Stimulated activated memory B cell treated with anti-CD40 and anti-IgM and Interleukin-4, amounts not matched to agents 10 μg/mL and 1 μg/mL and 100 μg/mL, for 72 hours (primary cell): ENCODE data around the gene CNPY3.
"Not testable (repeated sequence)": the region's sequence is repeated elsewhere in the genome, so short reads cannot be mapped to it uniquely, and the experiment has no call there.

Experiments
- ATAC-seq: fragments of 150-1000 bp; cut with Tn5 transposase; 2 replicates; pipeline ENCODE4 v1.10.0; 2021
- H3K27ac Mint-ChIP-seq: one replicate; pipeline ENCODE4 v1.8.0; 2022; ENCODE audit warnings: mild to moderate bottlenecking, mixed read lengths
- H3K27me3 Mint-ChIP-seq: one replicate; pipeline ENCODE4 v1.8.0; 2022; ENCODE audit warnings: mixed read lengths
- H3K36me3 Mint-ChIP-seq: one replicate; pipeline ENCODE4 v1.8.0; 2022; ENCODE audit warnings: mixed read lengths
- H3K4me1 Mint-ChIP-seq: one replicate; pipeline ENCODE4 v1.8.0; 2022; ENCODE audit warnings: mixed read lengths
- H3K4me3 Mint-ChIP-seq: one replicate; pipeline ENCODE4 v1.8.0; 2022; ENCODE audit warnings: mild to moderate bottlenecking, moderate library complexity, mixed read lengths
- H3K9me3 Mint-ChIP-seq: one replicate; pipeline ENCODE4 v1.8.0; 2022; ENCODE audit warnings: mixed read lengths

CNPY3 gene

DNA sequence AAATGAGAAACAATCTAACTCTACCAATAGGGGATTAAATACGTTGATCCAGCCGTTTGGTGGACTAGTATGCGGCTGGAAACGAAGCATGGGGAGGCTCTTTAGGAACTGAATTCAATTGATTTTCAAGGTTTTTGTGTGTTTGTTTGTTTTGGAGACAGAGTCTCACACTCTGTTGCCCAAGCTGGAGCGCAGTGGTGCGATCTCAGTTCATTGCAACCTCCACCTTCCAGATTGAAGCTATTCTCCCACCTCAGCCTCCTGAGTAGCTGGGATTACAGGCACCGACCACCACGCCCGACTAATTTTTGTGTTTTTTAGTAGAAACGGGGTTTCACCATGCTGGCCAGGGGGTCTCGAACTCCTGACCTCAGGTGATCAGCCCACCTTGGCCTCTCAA is 7.1 kb downstream of the CNPY3 start:
- Mint-ChIP-seq H3K4me1 (peaks cover 71% of the 10 kb centered on the region), H3K4me3 (no peak overlapping the region), H3K27ac (peak overlapping the region; percentile 57), H3K36me3 (peaks cover 86% of the 10 kb centered on the region), H3K27me3 (no peaks in the 10 kb centered on the region), H3K9me3 (no peaks in the 10 kb centered on the region)
- no peak for ATAC-seq

- peaks cover 79% of the 10 kb centered on the region for H3K36me3 Mint-ChIP-seq
- H3K4me3 Mint-ChIP-seq, result no peak overlapping the region
- ATAC-seq, result no peak
- H3K27me3 Mint-ChIP-seq, result no peaks in the 10 kb centered on the region
- H3K27ac Mint-ChIP-seq, result peak overlapping the region; percentile 57
- H3K9me3 Mint-ChIP-seq, result no peaks in the 10 kb centered on the region
- H3K4me1 Mint-ChIP-seq, result peaks cover 57% of the 10 kb centered on the region
These were observed 8.5 kb downstream of the CNPY3 start for GRCh38 chr6:42937548-42938427.

- peaks cover 51% of the 10 kb centered on the region for H3K4me1 Mint-ChIP-seq
- H3K27ac Mint-ChIP-seq, result peak overlapping the region; percentile 5
- H3K27me3 Mint-ChIP-seq, result no peaks in the 10 kb centered on the region
- H3K4me3 Mint-ChIP-seq, result no peak overlapping the region
- peaks cover 76% of the 10 kb centered on the region for H3K36me3 Mint-ChIP-seq
- ATAC-seq, result no peak
- H3K9me3 Mint-ChIP-seq, result no peaks in the 10 kb centered on the region
These were observed 9.1 kb downstream of the CNPY3 start for GRCh38 chr6:42938428-42938796.

DNA sequence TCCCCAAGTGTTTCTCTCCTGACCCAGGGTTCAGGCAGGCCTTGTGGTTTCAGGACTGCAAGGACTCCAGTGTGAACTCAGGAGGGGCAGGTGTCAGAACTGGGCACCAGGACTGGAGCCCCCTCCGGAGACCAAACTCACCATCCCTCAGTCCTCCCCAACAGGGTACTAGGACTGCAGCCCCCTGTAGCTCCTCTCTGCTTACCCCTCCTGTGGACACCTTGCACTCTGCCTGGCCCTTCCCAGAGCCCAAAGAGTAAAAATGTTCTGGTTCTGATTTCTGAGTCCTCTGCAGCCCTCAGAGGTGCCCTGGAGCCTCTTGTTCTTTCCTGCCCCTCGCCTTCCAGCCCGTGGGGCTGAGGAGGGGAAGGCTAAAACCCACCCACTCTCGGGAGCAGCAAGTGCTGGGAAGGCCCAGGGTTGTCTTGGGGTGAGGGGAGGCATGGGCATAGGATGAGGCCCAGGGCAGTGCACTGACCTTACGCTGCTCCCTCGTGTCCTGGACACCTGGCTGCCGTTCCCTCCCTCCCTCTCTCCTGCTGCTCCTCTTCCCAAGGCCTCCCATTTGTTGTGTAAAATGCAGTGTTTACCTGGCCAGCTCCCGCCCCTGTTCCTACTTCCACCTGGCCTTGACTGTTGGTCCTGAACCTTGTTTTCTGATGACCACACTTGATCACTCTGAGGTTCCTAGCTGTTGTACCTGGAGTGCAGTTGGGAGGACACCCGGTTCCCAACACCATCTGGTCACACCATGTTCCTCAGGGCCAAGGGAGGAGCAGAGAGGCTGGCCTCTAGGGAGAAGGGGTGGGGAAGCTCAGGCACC is 9.9 kb downstream of the CNPY3 start:
- no peaks in the 10 kb centered on the region for H3K9me3 Mint-ChIP-seq
- H3K4me1 Mint-ChIP-seq, result peaks cover 43% of the 10 kb centered on the region
- H3K27me3 Mint-ChIP-seq, result no peaks in the 10 kb centered on the region
- peak overlapping the region; percentile 5 for H3K27ac Mint-ChIP-seq
- H3K36me3 Mint-ChIP-seq, result peaks cover 68% of the 10 kb centered on the region
- ATAC-seq, result no peak
- H3K4me3 Mint-ChIP-seq, result no peak overlapping the region

GRCh38 chr6:42939810-42940167 is 10.5 kb downstream of the CNPY3 start:
- ATAC-seq, result no peak
- H3K27ac Mint-ChIP-seq, result peak overlapping the region; percentile 5
- H3K4me1 Mint-ChIP-seq, result peaks cover 40% of the 10 kb centered on the region
- peaks cover 68% of the 10 kb centered on the region for H3K36me3 Mint-ChIP-seq
- no peak overlapping the region for H3K4me3 Mint-ChIP-seq
- H3K27me3 Mint-ChIP-seq, result no peaks in the 10 kb centered on the region
- no peaks in the 10 kb centered on the region for H3K9me3 Mint-ChIP-seq

DNA sequence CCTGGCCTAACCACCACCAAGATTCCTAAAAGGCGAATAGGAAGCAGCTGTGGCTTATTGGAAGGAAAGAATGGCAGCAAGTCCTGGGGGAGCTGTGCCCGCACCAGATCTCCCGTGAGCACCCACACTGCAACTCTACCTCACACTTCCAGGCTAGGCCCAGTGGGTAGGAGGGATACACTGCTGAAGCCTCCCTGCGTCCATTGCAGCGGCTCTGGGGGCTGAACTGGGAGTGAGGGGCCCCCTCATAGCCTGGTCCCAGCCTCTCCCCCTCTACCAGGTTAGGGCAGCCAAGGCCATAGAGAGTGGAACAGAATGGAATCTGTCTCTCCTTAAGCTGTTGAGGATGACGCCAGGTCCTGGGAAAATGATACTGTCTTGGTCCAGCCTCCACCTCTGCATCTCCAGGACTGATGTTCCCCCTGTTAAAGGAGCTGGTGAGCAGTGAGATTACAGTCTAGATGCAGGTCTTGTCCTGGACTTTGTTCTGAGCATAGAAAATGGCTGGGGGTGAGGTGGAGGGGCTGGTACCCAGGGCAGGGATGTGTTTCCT is 11.3 kb downstream of the CNPY3 start:
- no peak overlapping the region for H3K4me3 Mint-ChIP-seq
- no peaks in the 10 kb centered on the region for H3K9me3 Mint-ChIP-seq
- ATAC-seq, result no peak
- no peaks in the 10 kb centered on the region for H3K27me3 Mint-ChIP-seq
- peaks cover 32% of the 10 kb centered on the region for H3K4me1 Mint-ChIP-seq
- peaks cover 61% of the 10 kb centered on the region for H3K36me3 Mint-ChIP-seq
- H3K27ac Mint-ChIP-seq, result peak overlapping the region; percentile 27

DNA sequence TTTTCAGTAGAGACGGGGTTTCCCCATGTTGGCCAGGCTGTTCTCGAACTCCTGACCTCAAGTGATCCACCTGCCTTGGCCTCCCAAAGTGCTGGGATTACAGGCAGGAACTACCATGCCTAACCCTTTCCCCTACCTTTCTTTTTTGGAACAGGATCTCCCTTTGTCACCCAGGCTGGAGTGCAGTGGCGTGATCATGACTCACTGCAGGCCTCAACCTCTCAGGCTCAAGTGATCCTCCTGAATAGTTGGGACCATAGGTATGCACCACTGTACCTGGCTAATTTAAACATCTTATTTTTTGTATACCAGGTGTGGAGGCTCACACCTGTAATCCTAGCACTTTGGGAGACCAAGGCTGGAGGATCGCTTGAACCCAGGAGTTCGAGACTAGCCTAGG is 12.1 kb downstream of the CNPY3 start:
- ATAC-seq, H3K27me3 Mint-ChIP-seq: not testable (repeated sequence)
- peaks cover 61% of the 10 kb centered on the region for H3K36me3 Mint-ChIP-seq

DNA sequence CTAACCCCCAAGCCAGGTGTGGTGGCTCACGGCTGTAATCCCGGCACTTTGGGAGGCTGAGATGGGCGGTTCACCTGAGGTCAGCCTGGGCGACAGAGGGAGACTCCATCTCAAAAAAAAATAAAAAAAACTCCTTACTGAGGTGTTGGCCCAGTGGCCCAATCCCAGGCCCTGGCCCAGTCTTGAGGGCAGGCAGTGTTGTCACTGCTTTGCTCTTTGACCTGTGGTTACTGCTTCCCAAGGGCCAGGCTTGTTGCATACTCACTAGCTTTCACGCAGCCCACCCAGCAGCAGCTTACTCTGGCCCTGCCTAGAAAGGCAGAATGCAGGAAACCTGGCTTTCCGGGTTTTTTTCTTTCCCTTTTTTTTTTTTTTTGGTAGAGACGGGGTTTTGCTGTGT is 13.2 kb downstream of the CNPY3 start:
- Mint-ChIP-seq H3K4me3 (no peak overlapping the region), H3K9me3 (no peaks in the 10 kb centered on the region), H3K27me3 (no peaks in the 10 kb centered on the region), H3K4me1 (peaks cover 15% of the 10 kb centered on the region), H3K36me3 (peaks cover 53% of the 10 kb centered on the region), H3K27ac (no peak overlapping the region)
- ATAC-seq, result no peak

More for the DNA sequence above, 12.1 kb downstream of the CNPY3 start:
- Mint-ChIP-seq H3K27ac (peak overlapping the region; percentile 27), H3K4me1 (peaks cover 24% of the 10 kb centered on the region)
- not testable (repeated sequence) for H3K9me3 Mint-ChIP-seq, H3K4me3 Mint-ChIP-seq

GRCh38 chr6:42947950-42948349 is 18.7 kb downstream of the CNPY3 start:
- Mint-ChIP-seq H3K9me3 (no peaks in the 10 kb centered on the region), H3K27me3 (no peaks in the 10 kb centered on the region), H3K4me3 (no peak overlapping the region), H3K27ac (no peak overlapping the region), H3K4me1 (no peaks in the 10 kb centered on the region), H3K36me3 (peaks cover 15% of the 10 kb centered on the region)
- ATAC-seq, result no peak

DNA sequence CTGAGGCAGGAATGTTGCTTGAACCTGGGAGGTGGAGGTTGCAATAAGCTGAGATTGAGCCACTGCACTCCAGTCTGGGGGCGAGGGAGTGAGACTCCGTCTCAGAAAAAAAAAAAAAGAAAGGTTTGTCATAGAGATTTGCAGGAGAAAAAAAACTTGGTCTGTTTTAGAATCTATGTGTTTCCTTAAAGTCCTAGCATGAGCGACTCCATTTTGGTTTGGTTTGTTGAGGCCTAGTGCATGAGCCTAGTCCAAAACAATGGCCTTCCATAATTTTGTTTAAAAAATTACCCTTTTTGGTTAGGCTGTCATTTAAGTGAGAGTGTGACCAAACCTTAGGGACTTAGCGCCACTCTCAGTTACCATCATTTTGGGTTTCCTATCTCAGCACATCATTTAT is 23.1 kb downstream of the CNPY3 start:
- Mint-ChIP-seq H3K27me3 (no peaks in the 10 kb centered on the region), H3K36me3 (peaks cover 7% of the 10 kb centered on the region)

GRCh38 chr6:42954405-42954804 is 25.1 kb downstream of the CNPY3 start:
- H3K36me3 Mint-ChIP-seq, H3K27me3 Mint-ChIP-seq, H3K27ac Mint-ChIP-seq, H3K4me1 Mint-ChIP-seq, ATAC-seq, H3K4me3 Mint-ChIP-seq, H3K9me3 Mint-ChIP-seq: not testable (repeated sequence)

More for the DNA sequence above, 23.1 kb downstream of the CNPY3 start:
- Mint-ChIP-seq H3K4me1 (no peaks in the 10 kb centered on the region), H3K4me3 (no peak overlapping the region), H3K9me3 (no peaks in the 10 kb centered on the region), H3K27ac (no peak overlapping the region)
- no peak for ATAC-seq

DNA sequence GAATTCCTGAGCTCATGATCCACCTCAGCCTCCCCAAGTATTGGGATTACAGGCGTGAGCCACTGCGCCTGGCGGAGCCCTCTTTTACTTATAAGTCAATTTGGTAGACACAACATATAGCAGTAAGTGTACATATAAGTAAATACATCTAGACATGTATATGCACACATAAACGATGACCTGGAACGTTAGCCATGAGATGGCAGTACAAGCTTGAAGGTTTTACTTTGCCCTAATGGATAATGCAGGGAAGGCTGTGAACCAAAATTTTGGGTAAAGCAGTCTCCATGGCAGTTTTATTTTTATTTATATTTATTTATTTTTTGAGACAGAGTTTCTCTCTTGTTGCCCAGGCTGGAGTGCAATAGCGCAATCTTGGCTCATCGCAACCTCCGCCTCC is 28.8 kb downstream of the CNPY3 start:
- Mint-ChIP-seq H3K27ac (no peak overlapping the region), H3K4me1 (peaks cover 22% of the 10 kb centered on the region), H3K9me3 (no peaks in the 10 kb centered on the region), H3K36me3 (peaks cover 12% of the 10 kb centered on the region), H3K4me3 (no peak overlapping the region), H3K27me3 (no peaks in the 10 kb centered on the region)
- no peak for ATAC-seq

GRCh38 chr6:42959917-42960242 is 30.6 kb downstream of the CNPY3 start:
- Mint-ChIP-seq H3K27me3 (no peaks in the 10 kb centered on the region), H3K4me1 (peaks cover 22% of the 10 kb centered on the region), H3K4me3 (peak overlapping the region; percentile 80), H3K27ac (peak overlapping the region; percentile 43), H3K9me3 (no peaks in the 10 kb centered on the region), H3K36me3 (peaks cover 24% of the 10 kb centered on the region)
- ATAC-seq, result no peak

DNA sequence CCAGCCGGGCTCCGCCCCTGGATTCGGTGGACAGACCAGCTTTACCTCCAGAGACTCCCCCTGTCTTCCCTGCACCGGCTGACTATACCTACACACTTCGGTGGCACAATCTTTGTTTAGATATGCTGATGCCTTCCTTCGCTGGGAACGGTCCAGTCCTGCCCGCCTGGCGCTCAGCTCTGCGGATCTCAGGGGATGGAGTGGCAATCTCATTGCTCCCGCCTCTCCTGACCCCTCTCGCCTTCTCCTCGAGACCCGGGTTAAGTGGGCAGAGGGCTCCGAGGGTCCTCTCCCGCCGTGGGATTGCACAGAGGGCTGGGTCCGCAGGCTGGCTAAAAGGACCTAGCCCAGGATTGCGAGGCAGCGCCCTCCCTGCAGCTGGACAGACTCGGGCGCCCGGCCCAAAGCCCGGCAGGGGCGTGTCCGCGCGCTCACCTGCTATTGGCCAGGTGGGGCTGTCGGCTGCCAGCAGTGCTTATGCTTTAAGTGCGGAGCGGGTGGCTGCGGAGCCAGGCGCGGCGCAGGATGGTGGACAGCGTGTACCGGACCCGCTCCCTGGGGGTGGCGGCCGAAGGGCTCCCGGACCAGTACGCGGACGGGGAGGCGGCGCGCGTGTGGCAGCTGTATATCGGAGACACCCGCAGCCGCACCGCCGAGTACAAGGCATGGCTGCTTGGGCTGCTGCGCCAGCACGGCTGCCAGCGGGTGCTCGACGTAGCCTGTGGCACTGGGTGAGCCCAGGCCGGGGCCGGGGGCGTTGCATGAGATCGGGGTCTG is 31.2 kb downstream of the CNPY3 start, which contains the start of gene GNMT:
TSS of gene GNMT (plus strand) at position 512 of the 777 bp plus-strand sequence. CDS start at position 526, 14 bp downstream.
- H3K36me3 Mint-ChIP-seq, result peaks cover 28% of the 10 kb centered on the region
- ATAC-seq, result peak; percentile 73
- peak within 1 kb of the TSS; percentile 43 for H3K27ac Mint-ChIP-seq

DNA sequence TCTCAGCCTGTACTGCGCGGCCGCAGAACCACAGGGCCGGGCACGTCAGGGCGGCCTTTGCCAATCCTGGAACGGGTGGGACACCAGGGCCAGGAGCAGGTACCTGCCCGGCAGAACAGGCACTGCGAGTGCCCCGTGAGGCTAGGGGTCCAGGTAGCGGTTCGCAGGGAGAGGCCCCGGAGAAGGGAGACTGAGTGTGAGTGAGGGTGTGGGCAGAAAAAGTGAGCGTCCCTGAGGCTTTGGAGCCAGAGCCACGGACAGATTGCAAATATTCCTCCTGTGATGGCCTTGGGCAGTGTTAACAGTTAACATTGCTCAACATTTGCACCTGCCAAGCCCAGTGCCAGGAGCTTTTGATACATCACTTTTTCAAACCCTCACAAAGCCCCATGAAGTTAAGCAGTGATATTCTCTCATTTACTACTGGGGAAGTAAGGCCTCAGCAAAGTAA is 31.8 kb downstream of the CNPY3 start:
- peak overlapping the region; percentile 43 for H3K27ac Mint-ChIP-seq
- peak overlapping the region; percentile 80 for H3K4me3 Mint-ChIP-seq
- ATAC-seq, result no peak
- no peaks in the 10 kb centered on the region for H3K9me3 Mint-ChIP-seq
- peaks cover 34% of the 10 kb centered on the region for H3K36me3 Mint-ChIP-seq
- H3K4me1 Mint-ChIP-seq, result peaks cover 22% of the 10 kb centered on the region
- no peaks in the 10 kb centered on the region for H3K27me3 Mint-ChIP-seq

More for the DNA sequence above, 31.2 kb downstream of the CNPY3 start, which contains the start of gene GNMT:
- peaks cover 22% of the 10 kb centered on the region for H3K4me1 Mint-ChIP-seq
- peak within 1 kb of the TSS; percentile 80 for H3K4me3 Mint-ChIP-seq
- H3K27me3 Mint-ChIP-seq, result no peaks in the 10 kb centered on the region
- no peaks in the 10 kb centered on the region for H3K9me3 Mint-ChIP-seq
